Mucosa of rectum (tissue), 2 donors: Measurements from ENCODE around the gene COQ10B.
A peak's percentile ranks its signal among the peaks of the same experiment; 100 is the strongest.
"Not testable (repeated sequence)": the region's sequence is repeated elsewhere in the genome, so short reads cannot be mapped to it uniquely, and the experiment has no call there.

Experiments
- H3K27ac ChIP-seq, 2 donors: one replicate each; pipeline ENCODE4 v1.7.0; 2013; ENCODE audit warnings: inconsistent platforms in 2 of 2, low read depth in 2 of 2, low read length in 2 of 2
- H3K27me3 ChIP-seq, 2 donors: one replicate each; pipeline ENCODE4 v1.7.0; 2013; ENCODE audit warnings: low read length in 2 of 2; ENCODE audit not compliant: control insufficient read depth in 2 of 2, insufficient read depth in 2 of 2
- H3K36me3 ChIP-seq, 2 donors: one replicate each; pipeline ENCODE4 v1.7.0; 2013; ENCODE audit warnings: low read length in 2 of 2; ENCODE audit not compliant: control insufficient read depth in 2 of 2, insufficient read depth in 2 of 2
- H3K4me1 ChIP-seq, 2 donors: one replicate each; pipeline ENCODE4 v1.7.0; 2013; ENCODE audit warnings: low read length in 2 of 2, mild to moderate bottlenecking in 1 of 2; ENCODE audit not compliant: control insufficient read depth in 2 of 2, insufficient read depth in 2 of 2
- H3K4me3 ChIP-seq, 2 donors: one replicate each; pipeline ENCODE4 v1.7.0; 2013; ENCODE audit warnings: low read length in 2 of 2
- H3K9ac ChIP-seq, 2 donors: one replicate each; pipeline ENCODE4 v1.7.0; 2013; ENCODE audit warnings: low read length in 2 of 2, low read depth in 1 of 2, mild to moderate bottlenecking in 1 of 2
- H3K9me3 ChIP-seq, 2 donors: one replicate each; pipeline ENCODE4 v1.7.0; 2013; ENCODE audit warnings: low read length in 2 of 2; ENCODE audit not compliant: control insufficient read depth in 2 of 2
- donor health status: healthy.
- donor health status: Normal muscosa, but diverticular disease.

COQ10B gene

DNA sequence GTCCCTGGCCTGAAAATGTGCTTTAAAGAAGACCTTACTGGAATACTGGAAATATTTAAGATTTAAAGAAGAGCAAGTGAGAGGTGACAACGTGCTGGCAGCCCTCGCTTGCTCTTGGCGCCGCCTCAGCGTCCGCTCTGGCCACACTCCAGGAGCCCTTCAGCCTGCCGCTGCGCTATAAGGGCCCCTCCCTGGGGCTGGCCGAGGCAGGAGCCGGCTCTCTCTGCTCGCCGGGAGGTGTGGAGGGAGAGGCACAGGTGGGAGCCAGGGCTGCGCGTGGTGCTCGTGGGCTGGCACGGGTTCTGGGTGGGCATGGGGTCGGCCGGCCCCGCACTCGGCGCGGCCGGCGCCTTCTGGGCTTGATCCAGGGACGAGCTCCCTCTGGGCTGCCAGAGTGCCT, 2.9 kb upstream of the COQ10B start:
- Histone ChIP-seq H3K27ac (no peak overlapping the region), H3K9ac (no peak overlapping the region), H3K9me3 (no peaks in the 10 kb centered on the region), H3K4me1 (peaks cover 11 to 13% of the 10 kb centered on the region in 2 donors), H3K27me3 (no peaks in the 10 kb centered on the region), H3K36me3 (no peaks in the 10 kb centered on the region), H3K4me3 (no peak overlapping the region)

DNA sequence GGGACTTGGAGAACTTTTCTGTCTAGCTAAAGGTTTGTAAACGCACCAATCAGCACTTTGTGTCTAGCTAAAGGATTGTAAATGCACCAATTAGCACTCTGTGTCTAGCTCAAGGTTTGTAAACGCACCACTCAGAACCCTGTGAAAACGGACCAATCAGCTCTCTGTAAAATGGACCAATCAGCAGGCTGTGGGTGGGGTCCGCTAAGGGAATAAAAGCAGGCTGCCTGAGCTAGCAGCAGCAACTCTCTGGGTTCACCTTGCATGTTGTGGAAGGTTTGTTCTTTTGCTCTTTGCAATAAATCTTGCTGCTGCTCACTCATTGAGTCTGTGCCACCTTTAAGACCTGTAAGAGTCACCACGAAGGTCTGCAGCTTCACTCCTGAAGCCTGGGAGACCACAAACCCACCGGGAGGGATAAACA, 2.4 kb upstream of the COQ10B start:
- not testable (repeated sequence) for H3K9ac ChIP-seq, H3K36me3 ChIP-seq, H3K9me3 ChIP-seq, H3K27me3 ChIP-seq, H3K4me3 ChIP-seq, H3K27ac ChIP-seq
- H3K4me1 ChIP-seq = peaks cover 11 to 13% of the 10 kb centered on the region in 2 donors

DNA sequence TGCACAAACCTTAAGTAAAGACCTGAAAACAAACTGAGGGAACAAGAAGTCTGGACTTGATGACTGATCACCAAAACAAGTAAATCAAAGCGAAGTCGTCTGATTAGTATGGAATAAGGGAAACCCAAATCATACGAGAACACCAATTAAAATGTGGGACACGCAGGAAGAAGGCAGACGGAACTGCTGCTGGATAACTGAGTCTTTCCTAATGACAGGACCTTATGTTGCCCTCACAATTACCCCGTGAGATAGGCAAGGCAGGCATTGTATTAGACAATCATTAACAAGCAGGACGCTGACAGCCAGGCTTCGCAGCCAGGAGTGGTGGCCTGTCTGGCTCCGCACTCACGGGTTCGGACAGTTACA, 614 bp upstream of the COQ10B start:
- H3K9me3 ChIP-seq = no peaks in the 10 kb centered on the region
- peak overlapping the region; percentile 88 to 100 for H3K9ac ChIP-seq
- no peaks in the 10 kb centered on the region for H3K36me3 ChIP-seq
- H3K4me1 ChIP-seq = peaks cover 11 to 13% of the 10 kb centered on the region in 2 donors
- H3K4me3 ChIP-seq = peak overlapping the region; percentile 77 to 94
- peak overlapping the region; percentile 95 to 100 for H3K27ac ChIP-seq
- H3K27me3 ChIP-seq = no peaks in the 10 kb centered on the region

DNA sequence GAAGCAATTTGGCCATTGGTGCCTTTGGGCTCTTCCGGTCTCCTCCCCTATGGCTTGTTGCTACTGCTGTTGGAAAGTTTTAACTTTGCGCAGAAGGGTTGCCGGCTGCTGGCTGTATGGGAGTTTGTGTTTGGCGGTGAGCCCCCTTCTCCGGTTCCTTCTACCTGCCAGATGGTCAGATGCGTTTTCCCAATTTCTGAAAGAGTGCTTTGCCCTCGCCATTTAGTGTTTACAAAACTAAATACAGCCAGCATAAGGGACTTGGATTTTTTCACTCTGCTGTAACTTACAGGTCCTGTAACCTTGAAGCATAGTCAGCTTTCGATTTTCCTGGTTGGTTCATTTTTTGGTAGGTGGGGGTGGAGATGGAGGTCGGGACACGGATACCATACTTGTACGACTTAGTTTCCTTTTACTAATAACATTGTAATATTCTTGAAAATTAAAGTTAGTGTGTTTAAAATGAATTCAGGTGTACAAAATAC, 604 bp downstream of the COQ10B start:
- no peaks in the 10 kb centered on the region for H3K36me3 ChIP-seq
- peaks cover 11 to 13% of the 10 kb centered on the region in 2 donors for H3K4me1 ChIP-seq
- H3K27ac ChIP-seq = peak overlapping the region; percentile 100
- peak overlapping the region; percentile 100 for H3K9ac ChIP-seq
- H3K27me3 ChIP-seq = no peaks in the 10 kb centered on the region
- H3K4me3 ChIP-seq = peak overlapping the region; percentile 94 to 98
- no peaks in the 10 kb centered on the region for H3K9me3 ChIP-seq

DNA sequence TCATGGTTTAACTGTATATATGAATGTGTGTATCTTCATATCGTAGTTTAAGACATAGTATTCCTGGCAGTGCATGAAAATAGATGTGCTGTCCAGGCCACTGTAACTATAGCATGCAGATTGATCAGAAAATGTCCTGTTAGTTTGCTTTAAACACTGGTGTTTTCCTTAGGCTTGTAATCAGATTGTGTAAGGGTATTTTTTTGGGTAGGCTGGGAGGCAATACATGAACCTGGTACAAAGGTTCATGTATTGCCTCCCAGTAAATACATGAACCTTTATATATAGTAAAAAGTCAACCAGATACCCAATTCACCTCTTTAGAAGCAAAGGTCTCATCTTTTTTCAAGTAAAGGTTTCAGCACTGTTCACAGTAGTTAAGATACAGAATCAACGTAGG, 1.6 kb downstream of the COQ10B start:
- Histone ChIP-seq H3K9ac (peak overlapping the region; percentile 100), H3K4me3 (peak overlapping the region; percentile 94 to 98), H3K27me3 (no peaks in the 10 kb centered on the region), H3K36me3 (peaks cover 0 to 7% of the 10 kb centered on the region in 2 donors), H3K9me3 (no peaks in the 10 kb centered on the region), H3K4me1 (peaks cover 11 to 16% of the 10 kb centered on the region in 2 donors), H3K27ac (no peak overlapping the region)

DNA sequence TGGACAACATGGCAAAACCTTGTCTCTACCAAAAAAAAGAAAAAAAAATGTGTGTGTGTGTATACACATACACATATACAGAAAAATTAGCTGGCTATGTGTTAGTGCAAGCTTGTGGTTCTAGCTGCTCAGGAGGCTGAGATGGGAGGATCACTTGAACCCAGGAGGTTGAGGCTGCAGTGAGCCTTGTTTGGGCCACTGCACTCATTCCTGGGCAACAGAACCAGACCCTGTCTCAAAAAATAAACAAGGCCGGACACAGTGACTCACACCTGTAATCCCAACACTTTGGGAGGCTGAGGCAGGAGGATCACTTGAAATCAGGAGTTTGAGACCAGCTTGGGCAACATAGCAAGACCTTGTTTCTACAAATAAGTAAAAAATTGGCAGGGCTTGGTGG, 2.1 kb downstream of the COQ10B start:
- Histone ChIP-seq H3K36me3 (peaks cover under 1 to 12% of the 10 kb centered on the region in 2 donors), H3K4me1 (peaks cover 11 to 17% of the 10 kb centered on the region in 2 donors), H3K9me3 (no peaks in the 10 kb centered on the region), H3K4me3 (peak overlapping the region in 1 of 2 donors; percentile 94), H3K9ac (no peak overlapping the region), H3K27ac (no peak overlapping the region), H3K27me3 (no peaks in the 10 kb centered on the region)

DNA sequence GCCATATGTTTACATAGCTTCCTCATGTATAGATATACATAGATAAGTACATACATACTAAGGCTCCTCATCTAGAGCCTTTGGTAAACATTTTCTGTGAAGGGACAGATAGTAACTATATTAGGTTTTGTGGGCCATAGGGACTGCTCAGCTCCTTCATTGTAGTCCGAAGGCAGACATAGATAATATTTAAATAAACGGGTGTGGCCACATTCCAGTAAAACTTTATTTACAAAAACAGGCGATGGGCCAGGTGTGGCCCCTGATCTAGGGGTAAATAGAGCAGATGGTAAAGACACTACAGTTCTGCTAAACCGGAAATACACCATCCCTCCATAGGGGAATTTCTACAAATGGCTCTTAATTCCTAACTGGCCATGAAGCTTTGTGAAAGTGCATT, 7.3 kb downstream of the COQ10B start:
- H3K4me3 ChIP-seq = no peak overlapping the region
- H3K4me1 ChIP-seq = peaks cover 0 to 7% of the 10 kb centered on the region in 2 donors
- H3K9ac ChIP-seq = no peak overlapping the region
- H3K9me3 ChIP-seq = no peaks in the 10 kb centered on the region
- no peaks in the 10 kb centered on the region for H3K27me3 ChIP-seq
- H3K36me3 ChIP-seq = peaks cover 16 to 31% of the 10 kb centered on the region in 2 donors
- H3K27ac ChIP-seq = peak overlapping the region in 1 of 2 donors; percentile 75

DNA sequence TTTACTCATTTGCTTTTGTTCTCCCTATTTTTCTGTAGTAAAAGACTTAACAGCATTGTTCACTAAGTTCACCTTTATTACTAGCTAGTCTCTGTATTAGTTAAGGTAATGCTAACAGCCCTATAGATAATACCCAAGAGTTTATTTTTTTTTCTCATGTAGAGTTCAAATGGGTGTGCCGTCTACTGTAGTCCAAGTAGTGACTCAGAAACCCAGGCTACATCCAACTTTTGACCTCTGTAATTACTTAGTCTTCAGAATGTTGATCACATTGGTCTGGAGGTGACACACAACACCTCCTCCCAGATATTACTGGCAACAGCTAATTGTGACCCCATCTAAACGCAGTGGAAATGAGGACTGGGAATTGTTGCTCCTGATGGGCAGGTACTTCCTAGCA, 7.7 kb downstream of the COQ10B start:
- Histone ChIP-seq H3K36me3 (peaks cover 17 to 33% of the 10 kb centered on the region in 2 donors), H3K9me3 (no peaks in the 10 kb centered on the region), H3K9ac (no peak overlapping the region), H3K27ac (peak overlapping the region; percentile 1 to 75), H3K4me3 (no peak overlapping the region), H3K27me3 (no peaks in the 10 kb centered on the region), H3K4me1 (peaks cover 0 to 7% of the 10 kb centered on the region in 2 donors)

DNA sequence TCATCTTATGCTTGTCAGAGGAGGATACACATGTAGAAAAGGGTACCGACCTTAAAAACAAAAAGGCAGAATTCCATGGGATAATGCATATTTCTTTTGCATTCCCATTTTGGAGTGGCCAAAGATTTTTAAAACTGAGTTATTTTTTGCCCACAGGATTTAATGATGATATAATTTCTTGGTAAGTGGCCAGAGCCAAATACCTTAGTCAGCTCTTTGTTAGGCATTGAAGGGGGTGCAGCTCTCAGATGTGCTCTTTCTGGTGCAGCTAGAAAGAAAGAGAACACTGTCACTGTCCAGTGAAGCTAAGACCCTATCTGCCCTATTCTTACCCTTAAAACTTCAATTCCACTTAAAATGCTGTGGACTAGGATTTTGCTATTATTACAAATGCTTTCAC, 10.8 kb downstream of the COQ10B start:
- H3K27ac ChIP-seq = no peak overlapping the region
- no peaks in the 10 kb centered on the region for H3K27me3 ChIP-seq
- H3K36me3 ChIP-seq = peaks cover 25 to 55% of the 10 kb centered on the region in 2 donors
- H3K4me1 ChIP-seq = peaks cover 0 to 7% of the 10 kb centered on the region in 2 donors
- H3K4me3 ChIP-seq = no peak overlapping the region
- H3K9ac ChIP-seq = no peak overlapping the region
- H3K9me3 ChIP-seq = no peaks in the 10 kb centered on the region

DNA sequence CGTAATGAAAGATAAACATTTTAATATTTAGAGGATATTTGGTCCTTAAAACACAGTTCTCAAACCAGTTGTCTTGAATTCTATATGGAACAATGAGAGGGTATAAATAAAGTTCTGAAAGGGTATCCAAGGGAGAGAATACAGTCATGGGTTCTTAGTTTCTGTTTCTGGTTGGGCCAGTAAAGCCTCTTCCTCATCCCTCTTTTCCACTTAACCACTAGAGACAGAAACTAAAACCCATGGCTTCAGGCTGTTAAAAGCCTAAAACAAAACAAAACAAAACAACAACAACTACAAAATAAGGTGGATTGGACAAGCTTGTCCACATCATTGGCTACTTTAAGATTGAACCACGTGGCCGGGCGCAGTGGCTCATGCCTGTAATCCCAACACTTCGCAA, 18.8 kb downstream of the COQ10B start:
- Histone ChIP-seq H3K9ac (no peak overlapping the region), H3K27me3 (no peaks in the 10 kb centered on the region), H3K4me1 (no peaks in the 10 kb centered on the region), H3K36me3 (peaks cover 46 to 64% of the 10 kb centered on the region in 2 donors), H3K4me3 (no peak overlapping the region), H3K27ac (no peak overlapping the region), H3K9me3 (no peaks in the 10 kb centered on the region)

DNA sequence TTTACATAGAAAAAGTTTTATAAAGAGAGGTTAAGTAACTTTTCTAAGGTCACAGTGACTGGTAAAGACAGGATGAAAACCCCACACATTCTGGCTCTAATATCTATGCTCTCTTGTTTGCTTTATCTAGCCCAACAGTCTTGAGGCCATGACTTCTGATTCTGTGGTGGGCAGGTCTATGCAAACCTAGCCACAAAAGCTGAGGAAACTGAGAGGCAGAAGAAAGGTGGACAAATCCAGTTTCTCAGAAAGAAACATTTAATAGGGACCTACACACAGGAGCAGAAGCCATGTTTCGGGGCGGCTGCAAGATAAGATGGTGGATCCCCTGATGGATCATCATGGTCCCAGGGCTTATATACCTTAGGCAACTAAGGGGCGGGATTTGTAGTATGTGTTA, 24.4 kb downstream of the COQ10B start:
- Histone ChIP-seq H3K9ac (no peak overlapping the region), H3K27me3 (no peaks in the 10 kb centered on the region), H3K4me3 (no peak overlapping the region), H3K9me3 (no peaks in the 10 kb centered on the region), H3K4me1 (no peaks in the 10 kb centered on the region), H3K36me3 (peaks cover 33 to 37% of the 10 kb centered on the region in 2 donors), H3K27ac (no peak overlapping the region)
